ENCODE measurements around the gene TNS3.

TNS3 gene

DNA sequence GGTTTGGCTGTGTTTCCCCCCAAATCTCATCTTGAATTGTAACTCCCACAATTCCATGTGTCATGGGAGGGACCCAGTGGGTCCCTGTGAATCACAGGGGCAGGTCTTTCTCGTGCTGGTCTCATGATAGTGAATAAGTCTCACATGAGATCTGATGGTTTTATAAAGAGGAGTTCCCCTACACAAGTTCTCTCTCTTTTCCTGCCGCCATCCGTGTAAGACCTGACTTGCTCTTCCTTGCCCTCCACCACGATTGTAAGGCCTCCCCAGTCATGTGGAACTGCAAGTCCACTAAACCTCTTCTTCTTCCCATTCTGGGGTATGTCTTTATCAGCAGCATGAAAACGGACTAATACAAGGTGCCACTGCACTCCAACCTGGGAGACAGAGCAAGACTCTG lies 329.2 kb downstream of the TNS3 start:
- H3K4me3 ChIP-seq (replicated peaks; ENCODE audit: low read depth, low read length): no peak overlapping the region
- TF ChIP-seq, protein P1, sequence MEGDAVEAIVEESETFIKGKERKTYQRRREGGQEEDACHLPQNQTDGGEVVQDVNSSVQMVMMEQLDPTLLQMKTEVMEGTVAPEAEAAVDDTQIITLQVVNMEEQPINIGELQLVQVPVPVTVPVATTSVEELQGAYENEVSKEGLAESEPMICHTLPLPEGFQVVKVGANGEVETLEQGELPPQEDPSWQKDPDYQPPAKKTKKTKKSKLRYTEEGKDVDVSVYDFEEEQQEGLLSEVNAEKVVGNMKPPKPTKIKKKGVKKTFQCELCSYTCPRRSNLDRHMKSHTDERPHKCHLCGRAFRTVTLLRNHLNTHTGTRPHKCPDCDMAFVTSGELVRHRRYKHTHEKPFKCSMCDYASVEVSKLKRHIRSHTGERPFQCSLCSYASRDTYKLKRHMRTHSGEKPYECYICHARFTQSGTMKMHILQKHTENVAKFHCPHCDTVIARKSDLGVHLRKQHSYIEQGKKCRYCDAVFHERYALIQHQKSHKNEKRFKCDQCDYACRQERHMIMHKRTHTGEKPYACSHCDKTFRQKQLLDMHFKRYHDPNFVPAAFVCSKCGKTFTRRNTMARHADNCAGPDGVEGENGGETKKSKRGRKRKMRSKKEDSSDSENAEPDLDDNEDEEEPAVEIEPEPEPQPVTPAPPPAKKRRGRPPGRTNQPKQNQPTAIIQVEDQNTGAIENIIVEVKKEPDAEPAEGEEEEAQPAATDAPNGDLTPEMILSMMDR (IDR thresholded peaks at IDR 0.05; ENCODE audit: low read depth, low read length, missing control alignments): no peak
- DNase-seq (ENCODE audit: extremely low read depth, low read depth): no peak

DNA sequence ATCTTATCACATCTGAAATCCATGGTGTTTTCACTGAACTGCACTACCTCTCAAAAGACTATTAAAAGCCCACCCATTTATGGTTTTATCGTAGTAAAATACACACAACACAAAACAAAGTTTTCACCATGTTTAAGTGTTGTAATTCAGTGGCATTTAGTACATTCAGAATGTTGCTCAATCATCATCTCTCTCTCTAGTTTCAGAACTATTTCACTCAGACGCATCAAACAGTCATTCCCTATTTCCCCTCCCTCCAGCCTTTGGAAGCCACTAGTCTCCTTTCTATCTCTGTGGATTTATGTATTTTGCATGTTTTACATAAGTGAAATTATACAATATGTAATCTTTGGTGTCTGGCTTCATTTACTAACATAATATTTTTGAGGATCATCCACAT lies 332.6 kb downstream of the TNS3 start:
- DNase-seq (ENCODE audit: extremely low read depth, low read depth): no peak
- TF ChIP-seq, protein P1 (IDR thresholded peaks at IDR 0.05; ENCODE audit: low read depth, low read length, missing control alignments): no peak
- H3K4me3 ChIP-seq (replicated peaks; ENCODE audit: low read depth, low read length): no peak overlapping the region

DNA sequence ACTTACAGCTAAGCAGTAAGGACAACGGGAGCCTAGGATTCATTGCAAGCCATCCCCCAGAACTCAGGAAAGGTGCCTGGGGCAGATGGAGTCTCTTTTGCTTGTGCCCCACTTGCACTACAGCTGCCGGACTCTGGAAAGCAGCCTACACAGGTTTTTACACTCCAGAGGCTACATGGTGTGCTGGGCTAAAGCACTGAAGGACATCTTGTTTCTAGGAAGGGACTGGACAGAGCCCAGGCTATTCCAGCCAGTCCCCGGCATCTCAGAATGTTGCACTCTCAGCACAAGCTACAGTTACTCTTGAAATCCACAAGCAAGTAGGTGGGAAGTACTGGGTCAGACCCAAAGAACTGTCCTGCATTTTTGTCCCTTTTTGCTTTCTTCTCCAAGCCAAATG lies 333.1 kb downstream of the TNS3 start:
- no peak overlapping the region for H3K4me3 ChIP-seq (replicated peaks; ENCODE audit: low read depth, low read length)
- TF ChIP-seq, protein P1 (IDR thresholded peaks at IDR 0.05; ENCODE audit: low read depth, low read length, missing control alignments): no peak
- DNase-seq (ENCODE audit: extremely low read depth, low read depth): no peak

DNA sequence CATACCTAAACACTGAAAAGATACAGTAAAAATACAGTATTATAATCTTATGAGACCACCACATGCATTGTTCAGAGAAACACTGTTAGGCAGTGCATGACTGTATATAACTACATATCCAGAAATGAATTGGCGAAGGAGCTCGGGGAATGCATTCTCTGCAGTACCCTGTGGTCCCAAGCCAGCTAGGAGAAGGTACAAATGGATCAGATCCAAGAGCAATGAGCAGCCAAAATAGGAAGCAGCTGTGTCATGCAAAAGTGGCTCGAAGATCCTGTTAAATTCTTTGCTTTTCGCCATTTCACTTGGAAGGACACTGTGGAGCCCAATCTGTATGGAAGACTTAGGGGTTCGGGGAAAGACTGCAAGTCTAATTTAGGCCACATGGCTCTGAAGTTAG lies 334.8 kb downstream of the TNS3 start:
- DNase-seq (ENCODE audit: extremely low read depth, low read depth): no peak
- TF ChIP-seq, protein P1 (IDR thresholded peaks at IDR 0.05; ENCODE audit: low read depth, low read length, missing control alignments): no peak
- H3K4me3 ChIP-seq (replicated peaks; ENCODE audit: low read depth, low read length): no peak overlapping the region

DNA sequence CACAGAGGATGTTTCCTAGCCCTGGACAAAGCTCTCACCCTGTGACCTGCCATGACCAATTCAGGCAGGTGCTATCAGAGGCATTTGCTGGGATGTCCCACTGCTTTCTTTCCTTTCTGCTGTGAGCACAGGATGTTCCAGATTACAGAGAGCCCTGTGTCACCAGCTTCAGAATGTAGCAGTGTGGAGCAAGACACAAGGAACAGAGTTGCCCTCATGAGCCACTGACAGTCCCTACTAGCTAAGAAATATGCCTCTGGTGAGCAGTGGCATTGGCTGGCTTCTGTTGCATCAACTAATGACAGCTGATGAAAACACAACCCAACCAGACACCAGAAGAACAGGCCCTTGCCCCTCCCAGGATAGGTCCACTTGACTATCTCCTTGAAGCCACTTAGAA lies 337.2 kb downstream of the TNS3 start:
- H3K4me3 ChIP-seq (replicated peaks; ENCODE audit: low read depth, low read length): no peak overlapping the region
- TF ChIP-seq, protein P1 (IDR thresholded peaks at IDR 0.05; ENCODE audit: low read depth, low read length, missing control alignments): no peak
- no peak for DNase-seq (ENCODE audit: extremely low read depth, low read depth)

DNA sequence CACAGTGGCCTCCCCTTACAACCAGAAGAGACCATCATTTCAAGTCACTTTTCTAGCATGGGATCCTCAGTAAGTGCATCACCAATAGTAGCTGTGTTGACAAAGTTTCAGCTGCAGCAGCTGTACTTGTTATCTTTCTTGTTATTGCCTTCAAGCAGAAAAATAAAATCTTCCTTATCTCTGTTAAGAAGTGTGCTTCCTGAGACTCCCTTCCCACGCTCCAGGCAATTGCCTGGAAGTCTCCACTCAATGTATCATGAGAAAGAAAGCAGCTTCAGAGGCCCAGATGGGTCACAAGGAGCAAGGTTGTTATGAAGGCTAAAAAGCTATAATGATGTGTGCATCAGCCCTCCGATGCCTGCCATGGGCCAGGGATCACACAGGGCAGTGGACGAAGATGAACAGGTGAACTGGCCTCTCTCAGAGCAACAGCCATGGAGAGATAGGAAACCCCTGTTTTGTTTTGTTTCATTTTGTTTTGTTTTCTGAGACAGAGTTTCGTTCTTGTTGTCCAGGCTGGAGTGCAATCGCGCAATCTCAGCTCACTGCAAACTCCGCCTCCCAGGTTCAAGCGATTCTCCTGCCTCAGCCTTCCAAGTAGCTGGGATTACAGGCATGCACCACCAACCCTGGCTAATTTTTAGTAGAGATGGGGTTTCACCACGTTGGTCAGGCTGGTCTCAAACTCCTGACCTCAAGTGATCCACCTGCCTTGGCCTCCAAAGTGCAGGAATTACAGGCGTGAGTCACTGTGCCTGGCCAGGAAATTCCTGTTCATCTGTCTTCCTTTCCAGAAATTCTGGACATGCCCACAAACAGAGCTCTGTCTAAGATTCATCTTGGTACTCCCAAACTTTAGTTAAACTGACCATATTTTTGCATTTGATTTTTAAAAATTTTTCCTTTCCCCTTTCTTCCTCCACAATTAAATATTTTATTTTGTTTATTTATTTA lies 340.5 kb downstream of the TNS3 start:
- no peak for DNase-seq (ENCODE audit: extremely low read depth, low read depth)
- TF ChIP-seq, protein P1 (IDR thresholded peaks at IDR 0.05; ENCODE audit: low read depth, low read length, missing control alignments): no peak
- H3K4me3 ChIP-seq (replicated peaks; ENCODE audit: low read depth, low read length): no peak overlapping the region

Measured in HFF-Myc (cell line).